HCT116 (cell line): ENCODE results near the gene NFX1.

Experiments
- CBX3 ChIP-seq: IDR thresholded peaks from 2 replicates; pipeline ENCODE4 v1.6.1; 2012; ENCODE audit warnings: low read depth
- EZH2phosphoT487 ChIP-seq: fragments of 200-600 bp; IDR thresholded peaks from 2 replicates; pipeline ENCODE4 v1.6.1; 2018; ENCODE audit warnings: antibody characterized with exemption, borderline replicate concordance
- POLR2A ChIP-seq: IDR thresholded peaks from 2 replicates; pipeline ENCODE4 v1.7.0; 2011; ENCODE audit warnings: borderline replicate concordance; ENCODE audit not compliant: insufficient read depth, insufficient read length; ENCODE audit errors: extremely low read depth
- TF ChIP-seq, protein P1 (sequence below), 3 experiments: fragments of 200-600 bp in 1 of 3; sonication (generic) in 1 of 3; IDR thresholded peaks in 2 of 3; conservative IDR thresholded peaks in 1 of 3; 2 replicates each; pipeline ENCODE4 v1.5.1; 2012 to 2017; ENCODE audit warnings: low read depth in 2 of 3, low read length in 2 of 3, antibody characterized with exemption in 1 of 3, borderline replicate concordance in 1 of 3, control low read depth in 1 of 3, mild to moderate bottlenecking in 1 of 3, mixed read lengths in 1 of 3, mixed run types in 1 of 3, moderate library complexity in 1 of 3; ENCODE audit not compliant: insufficient read depth in 1 of 3
- TF ChIP-seq, protein P2 (sequence below): IDR thresholded peaks from 2 replicates; pipeline ENCODE4 v1.6.1; 2012
- TF ChIP-seq, protein P3 (sequence below): IDR thresholded peaks from 2 replicates; pipeline ENCODE4 v1.6.1; 2011; ENCODE audit warnings: mild to moderate bottlenecking, low read length, moderate library complexity; ENCODE audit not compliant: insufficient replicate concordance; ENCODE audit errors: extremely low read depth

DNA sequence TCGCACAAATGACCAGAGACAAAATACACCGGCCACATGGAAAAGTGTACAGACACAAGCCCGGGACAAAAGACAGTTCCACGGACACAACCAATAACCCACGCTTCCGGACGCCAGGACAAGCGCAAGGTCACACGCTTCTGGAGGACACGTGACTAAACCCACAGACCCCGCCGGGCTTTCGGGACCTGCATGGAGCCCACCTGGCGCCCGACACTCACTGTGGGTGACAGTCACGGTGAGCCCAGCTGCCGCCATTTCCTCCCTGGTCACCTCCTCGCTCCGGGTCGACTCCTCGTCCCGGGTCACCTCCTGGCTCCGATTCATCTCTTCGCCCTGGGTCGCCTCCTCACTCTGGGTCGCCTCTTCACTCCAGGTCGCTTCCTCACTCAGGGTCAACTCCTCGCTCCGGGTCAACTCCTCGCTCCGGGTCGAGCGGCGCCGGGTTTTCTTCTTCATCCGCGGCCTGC is 26.3 kb upstream of the NFX1 start:
- TF ChIP-seq POLR2A (no peak), CBX3 (no peak), EZH2phosphoT487 (no peak)
- TF ChIP-seq, protein P1, sequence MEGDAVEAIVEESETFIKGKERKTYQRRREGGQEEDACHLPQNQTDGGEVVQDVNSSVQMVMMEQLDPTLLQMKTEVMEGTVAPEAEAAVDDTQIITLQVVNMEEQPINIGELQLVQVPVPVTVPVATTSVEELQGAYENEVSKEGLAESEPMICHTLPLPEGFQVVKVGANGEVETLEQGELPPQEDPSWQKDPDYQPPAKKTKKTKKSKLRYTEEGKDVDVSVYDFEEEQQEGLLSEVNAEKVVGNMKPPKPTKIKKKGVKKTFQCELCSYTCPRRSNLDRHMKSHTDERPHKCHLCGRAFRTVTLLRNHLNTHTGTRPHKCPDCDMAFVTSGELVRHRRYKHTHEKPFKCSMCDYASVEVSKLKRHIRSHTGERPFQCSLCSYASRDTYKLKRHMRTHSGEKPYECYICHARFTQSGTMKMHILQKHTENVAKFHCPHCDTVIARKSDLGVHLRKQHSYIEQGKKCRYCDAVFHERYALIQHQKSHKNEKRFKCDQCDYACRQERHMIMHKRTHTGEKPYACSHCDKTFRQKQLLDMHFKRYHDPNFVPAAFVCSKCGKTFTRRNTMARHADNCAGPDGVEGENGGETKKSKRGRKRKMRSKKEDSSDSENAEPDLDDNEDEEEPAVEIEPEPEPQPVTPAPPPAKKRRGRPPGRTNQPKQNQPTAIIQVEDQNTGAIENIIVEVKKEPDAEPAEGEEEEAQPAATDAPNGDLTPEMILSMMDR (IDR thresholded peaks at IDR 0.05 in 2 of 3, conservative IDR thresholded peaks at IDR 0.05 in 1 of 3; ENCODE audit: borderline replicate concordance in 1 of 3, insufficient read depth in 1 of 3, low read depth in 2 of 3, low read length in 2 of 3): no peak
- TF ChIP-seq, protein P2, sequence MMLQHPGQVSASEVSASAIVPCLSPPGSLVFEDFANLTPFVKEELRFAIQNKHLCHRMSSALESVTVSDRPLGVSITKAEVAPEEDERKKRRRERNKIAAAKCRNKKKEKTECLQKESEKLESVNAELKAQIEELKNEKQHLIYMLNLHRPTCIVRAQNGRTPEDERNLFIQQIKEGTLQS: no peak
- TF ChIP-seq, protein P3, sequence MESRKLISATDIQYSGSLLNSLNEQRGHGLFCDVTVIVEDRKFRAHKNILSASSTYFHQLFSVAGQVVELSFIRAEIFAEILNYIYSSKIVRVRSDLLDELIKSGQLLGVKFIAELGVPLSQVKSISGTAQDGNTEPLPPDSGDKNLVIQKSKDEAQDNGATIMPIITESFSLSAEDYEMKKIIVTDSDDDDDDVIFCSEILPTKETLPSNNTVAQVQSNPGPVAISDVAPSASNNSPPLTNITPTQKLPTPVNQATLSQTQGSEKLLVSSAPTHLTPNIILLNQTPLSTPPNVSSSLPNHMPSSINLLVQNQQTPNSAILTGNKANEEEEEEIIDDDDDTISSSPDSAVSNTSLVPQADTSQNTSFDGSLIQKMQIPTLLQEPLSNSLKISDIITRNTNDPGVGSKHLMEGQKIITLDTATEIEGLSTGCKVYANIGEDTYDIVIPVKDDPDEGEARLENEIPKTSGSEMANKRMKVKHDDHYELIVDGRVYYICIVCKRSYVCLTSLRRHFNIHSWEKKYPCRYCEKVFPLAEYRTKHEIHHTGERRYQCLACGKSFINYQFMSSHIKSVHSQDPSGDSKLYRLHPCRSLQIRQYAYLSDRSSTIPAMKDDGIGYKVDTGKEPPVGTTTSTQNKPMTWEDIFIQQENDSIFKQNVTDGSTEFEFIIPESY: no peak
